ENCODE data around the gene OR4K14. TPM values are rescaled to one million over a fixed set of nuclear protein-coding genes. Genes with fewer than 3 reads are reported as not detected.

Gene OR4K14
- total and polyA plus RNA-seq, 2 of the 4 experiments (the other 2 are of a cell fraction) = not detected

GRCh38 chr14:20044243-20044642, 25.1 kb upstream of the OR4K14 start:
- H2BK15ac ChIP-seq (ENCODE audit: low read depth, low read length) = no peak overlapping the region
- H3K4ac ChIP-seq (ENCODE audit: low read depth, low read length) = no peak overlapping the region
- no peak overlapping the region for H4K5ac ChIP-seq (ENCODE audit: low read depth, low read length)
- no peak overlapping the region for H3K27ac ChIP-seq (ENCODE audit: insufficient read depth, low read length)
- CTCF ChIA-PET = no interaction called here
- no peak overlapping the region for H3K4me2 ChIP-seq (ENCODE audit: low read depth, low read length)
- peaks cover 4% of the 10 kb centered on the region for H3K9me3 ChIP-seq (ENCODE audit: control insufficient read depth, insufficient read depth, low read length)
- intact Hi-C loops (cut with micrococcal nuclease) = no loop called here
- WGBS, 2 experiments (ENCODE audit: extremely low coverage in 2 of 2, insufficient read length in 1 of 2) = no CpG with 5 or more reads among the region's 5 CpGs
- H3K36me3 ChIP-seq (ENCODE audit: control insufficient read depth, insufficient read depth, low read length) = no peaks in the 10 kb centered on the region
- H3K14ac ChIP-seq (replicated peaks; ENCODE audit: low read depth, low read length) = no peak overlapping the region
- H2BK120ac ChIP-seq (ENCODE audit: low read depth, low read length) = no peak overlapping the region
- H2AK5ac ChIP-seq (ENCODE audit: low read depth, low read length) = no peak overlapping the region
- no peaks in the 10 kb centered on the region for H4K20me1 ChIP-seq (ENCODE audit: insufficient read depth, low read length)
- no peaks in the 10 kb centered on the region for H3K27me3 ChIP-seq (ENCODE audit: control insufficient read depth, insufficient read depth, low read length)
- ATAC-seq (ENCODE audit: low read depth) = no peak
- H3K9me1 ChIP-seq (ENCODE audit: insufficient read depth, low read length) = no peaks in the 10 kb centered on the region
- H2AK9ac ChIP-seq (replicated peaks; ENCODE audit: low read depth, low read length, poor library complexity) = no peak overlapping the region
- H3K4me3 ChIP-seq (ENCODE audit: insufficient read depth, low read depth, low read length) = no peak overlapping the region
- POLR2A ChIA-PET (ENCODE audit: unreplicated experiment) = no interaction called here
- no peak for TF ChIP-seq MXI1 (IDR thresholded peaks at IDR 0.05; ENCODE audit: borderline replicate concordance, low read depth, low read length)
- TF ChIP-seq USF2 (IDR thresholded peaks at IDR 0.05; ENCODE audit: low read depth, low read length) = no peak
- no peak for TF ChIP-seq NFE2L2 (IDR thresholded peaks at IDR 0.05; ENCODE audit: low read depth, low read length)
- no peak for TF ChIP-seq MAZ (IDR thresholded peaks at IDR 0.05; ENCODE audit: borderline replicate concordance, low read depth, low read length)
- no peak for TF ChIP-seq RCOR1 (IDR thresholded peaks at IDR 0.05; ENCODE audit: insufficient replicate concordance, low read length)
- no peak for TF ChIP-seq RFX5 (IDR thresholded peaks at IDR 0.05; ENCODE audit: low read depth, low read length)
- TF ChIP-seq BHLHE40 (IDR thresholded peaks at IDR 0.05; ENCODE audit: low read depth, low read length) = no peak
- no peak for TF ChIP-seq POLR2A (IDR thresholded peaks at IDR 0.05; ENCODE audit: low read depth, low read length)
- H3K56ac ChIP-seq (ENCODE audit: extremely low read depth, insufficient read depth, low read length) = no peak overlapping the region
- no peaks in the 10 kb centered on the region for H3K79me1 ChIP-seq (ENCODE audit: low read depth in 1 of 2, low read length in 2 of 2)
- dilution Hi-C loops (cut with HindIII; ENCODE audit: low sequenced_read_pairs, unreplicated experiment) = no loop called here
- H3K4me1 ChIP-seq (ENCODE audit: control insufficient read depth, insufficient read depth, low read length) = no peaks in the 10 kb centered on the region
- H4K8ac ChIP-seq (ENCODE audit: low read depth in 2 of 2, low read length in 2 of 2) = no peak overlapping the region
- no TSS peak for BruUV-seq (replicated peaks)
- H2AFZ ChIP-seq (replicated peaks; ENCODE audit: low read length, poor library complexity) = no peak overlapping the region
- H3K18ac ChIP-seq (ENCODE audit: low read depth, low read length) = no peak overlapping the region
- in situ Hi-C loops (cut with MboI; ENCODE audit: low sequenced_read_pairs) = no loop called here
- H4K91ac ChIP-seq (ENCODE audit: insufficient read depth, low read depth, low read length) = no peak overlapping the region
- H2BK20ac ChIP-seq (ENCODE audit: low read depth, low read length) = no peak overlapping the region
- no peak overlapping the region for H3K9ac ChIP-seq (ENCODE audit: low read depth, low read length)
- H3K23ac ChIP-seq (ENCODE audit: low read depth, low read length) = no peak overlapping the region
- DNase-seq = no peak
- no peak overlapping the region for H2BK5ac ChIP-seq (ENCODE audit: low read depth, low read length, poor library complexity, severe bottlenecking)
